ENCODE data around the gene FAM3C. TPM values are rescaled to one million over a fixed set of nuclear protein-coding genes. Genes with fewer than 3 reads are reported as not detected.
A peak's percentile ranks its signal among the peaks of the same experiment; 100 is the strongest.

FAM3C gene
- total and polyA plus RNA-seq, 4 donors = 16.5 to 32.3 (median 22.5) TPM

GRCh38 chr7:121339082-121339481 lies 57.0 kb downstream of the FAM3C start (continued):
- TF ChIP-seq, protein P1, sequence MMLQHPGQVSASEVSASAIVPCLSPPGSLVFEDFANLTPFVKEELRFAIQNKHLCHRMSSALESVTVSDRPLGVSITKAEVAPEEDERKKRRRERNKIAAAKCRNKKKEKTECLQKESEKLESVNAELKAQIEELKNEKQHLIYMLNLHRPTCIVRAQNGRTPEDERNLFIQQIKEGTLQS (IDR thresholded peaks at IDR 0.05) = no peak
- TF ChIP-seq RXRA (IDR thresholded peaks at IDR 0.05) (no peak), RAD21 (IDR thresholded peaks at IDR 0.05) (no peak), GABPA (IDR thresholded peaks at IDR 0.05 in 1 of 2, conservative IDR thresholded peaks at IDR 0.05 in 1 of 2) (no peak)
- TF ChIP-seq, protein P2, sequence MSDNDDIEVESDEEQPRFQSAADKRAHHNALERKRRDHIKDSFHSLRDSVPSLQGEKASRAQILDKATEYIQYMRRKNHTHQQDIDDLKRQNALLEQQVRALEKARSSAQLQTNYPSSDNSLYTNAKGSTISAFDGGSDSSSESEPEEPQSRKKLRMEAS (IDR thresholded peaks at IDR 0.05) = no peak
- TF ChIP-seq, protein P3, sequence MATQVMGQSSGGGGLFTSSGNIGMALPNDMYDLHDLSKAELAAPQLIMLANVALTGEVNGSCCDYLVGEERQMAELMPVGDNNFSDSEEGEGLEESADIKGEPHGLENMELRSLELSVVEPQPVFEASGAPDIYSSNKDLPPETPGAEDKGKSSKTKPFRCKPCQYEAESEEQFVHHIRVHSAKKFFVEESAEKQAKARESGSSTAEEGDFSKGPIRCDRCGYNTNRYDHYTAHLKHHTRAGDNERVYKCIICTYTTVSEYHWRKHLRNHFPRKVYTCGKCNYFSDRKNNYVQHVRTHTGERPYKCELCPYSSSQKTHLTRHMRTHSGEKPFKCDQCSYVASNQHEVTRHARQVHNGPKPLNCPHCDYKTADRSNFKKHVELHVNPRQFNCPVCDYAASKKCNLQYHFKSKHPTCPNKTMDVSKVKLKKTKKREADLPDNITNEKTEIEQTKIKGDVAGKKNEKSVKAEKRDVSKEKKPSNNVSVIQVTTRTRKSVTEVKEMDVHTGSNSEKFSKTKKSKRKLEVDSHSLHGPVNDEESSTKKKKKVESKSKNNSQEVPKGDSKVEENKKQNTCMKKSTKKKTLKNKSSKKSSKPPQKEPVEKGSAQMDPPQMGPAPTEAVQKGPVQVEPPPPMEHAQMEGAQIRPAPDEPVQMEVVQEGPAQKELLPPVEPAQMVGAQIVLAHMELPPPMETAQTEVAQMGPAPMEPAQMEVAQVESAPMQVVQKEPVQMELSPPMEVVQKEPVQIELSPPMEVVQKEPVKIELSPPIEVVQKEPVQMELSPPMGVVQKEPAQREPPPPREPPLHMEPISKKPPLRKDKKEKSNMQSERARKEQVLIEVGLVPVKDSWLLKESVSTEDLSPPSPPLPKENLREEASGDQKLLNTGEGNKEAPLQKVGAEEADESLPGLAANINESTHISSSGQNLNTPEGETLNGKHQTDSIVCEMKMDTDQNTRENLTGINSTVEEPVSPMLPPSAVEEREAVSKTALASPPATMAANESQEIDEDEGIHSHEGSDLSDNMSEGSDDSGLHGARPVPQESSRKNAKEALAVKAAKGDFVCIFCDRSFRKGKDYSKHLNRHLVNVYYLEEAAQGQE (IDR thresholded peaks at IDR 0.05) = no peak

DNA sequence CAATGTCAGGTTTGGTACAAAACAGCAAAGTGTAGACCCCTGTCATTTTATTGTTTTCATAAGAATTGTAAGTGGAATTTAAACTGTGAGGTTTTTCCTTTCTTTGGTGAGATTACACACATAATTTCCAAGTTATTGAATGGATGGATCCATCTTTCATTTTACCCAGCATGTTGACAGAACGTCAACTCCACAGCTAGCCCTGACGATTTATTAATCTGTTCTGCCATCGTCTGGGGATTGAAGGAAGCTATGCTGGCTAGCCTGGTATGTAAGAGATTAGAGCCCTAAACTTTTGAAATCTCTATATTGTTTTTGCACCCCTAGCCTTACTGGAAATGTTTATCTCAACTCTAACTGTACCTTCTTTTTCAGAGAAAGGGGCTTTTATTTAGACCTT lies 58.7 kb downstream of the FAM3C start:
- Histone ChIP-seq H3K9ac (ENCODE audit: low read depth in 1 of 2, low read length in 2 of 2) (no peak overlapping the region), H3K36me3 (ENCODE audit: control insufficient read depth in 4 of 4, insufficient read depth in 3 of 4, low read depth in 1 of 4, low read length in 3 of 4) (peaks cover 0 to 1% (median 0%) of the 10 kb centered on the region in 4 donors), H3K27me3 (ENCODE audit: control insufficient read depth in 4 of 4, insufficient read depth in 4 of 4, low read length in 3 of 4) (peaks cover 0 to 7% (median 0%) of the 10 kb centered on the region in 4 donors), H3K9me3 (ENCODE audit: control insufficient read depth in 4 of 4, low read length in 3 of 4) (no peaks in the 10 kb centered on the region), H3K4me3 (ENCODE audit: low read depth in 1 of 3, low read length in 3 of 3) (no peak overlapping the region), H3K4me1 (ENCODE audit: control insufficient read depth in 4 of 4, insufficient read depth in 4 of 4, low read length in 3 of 4) (peaks cover 0 to 2% (median under 1%) of the 10 kb centered on the region in 4 donors), H3K27ac (ENCODE audit: low read depth in 1 of 2, low read length in 2 of 2) (no peak overlapping the region)
- 15% methylated on average over 3 of the region's 3 CpGs for whole genome bisulfite sequencing
- TF ChIP-seq, protein P4, sequence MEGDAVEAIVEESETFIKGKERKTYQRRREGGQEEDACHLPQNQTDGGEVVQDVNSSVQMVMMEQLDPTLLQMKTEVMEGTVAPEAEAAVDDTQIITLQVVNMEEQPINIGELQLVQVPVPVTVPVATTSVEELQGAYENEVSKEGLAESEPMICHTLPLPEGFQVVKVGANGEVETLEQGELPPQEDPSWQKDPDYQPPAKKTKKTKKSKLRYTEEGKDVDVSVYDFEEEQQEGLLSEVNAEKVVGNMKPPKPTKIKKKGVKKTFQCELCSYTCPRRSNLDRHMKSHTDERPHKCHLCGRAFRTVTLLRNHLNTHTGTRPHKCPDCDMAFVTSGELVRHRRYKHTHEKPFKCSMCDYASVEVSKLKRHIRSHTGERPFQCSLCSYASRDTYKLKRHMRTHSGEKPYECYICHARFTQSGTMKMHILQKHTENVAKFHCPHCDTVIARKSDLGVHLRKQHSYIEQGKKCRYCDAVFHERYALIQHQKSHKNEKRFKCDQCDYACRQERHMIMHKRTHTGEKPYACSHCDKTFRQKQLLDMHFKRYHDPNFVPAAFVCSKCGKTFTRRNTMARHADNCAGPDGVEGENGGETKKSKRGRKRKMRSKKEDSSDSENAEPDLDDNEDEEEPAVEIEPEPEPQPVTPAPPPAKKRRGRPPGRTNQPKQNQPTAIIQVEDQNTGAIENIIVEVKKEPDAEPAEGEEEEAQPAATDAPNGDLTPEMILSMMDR (IDR thresholded peaks at IDR 0.05; ENCODE audit: low read depth, low read length, missing input control) = peak; percentile 25
- TF ChIP-seq FOXA2 (IDR thresholded peaks at IDR 0.05) = no peak
- peak; percentile 66 to 73 for TF ChIP-seq RAD21 (IDR thresholded peaks at IDR 0.05)
- DNase-seq (ENCODE audit: low spot score) = no peak

DNA sequence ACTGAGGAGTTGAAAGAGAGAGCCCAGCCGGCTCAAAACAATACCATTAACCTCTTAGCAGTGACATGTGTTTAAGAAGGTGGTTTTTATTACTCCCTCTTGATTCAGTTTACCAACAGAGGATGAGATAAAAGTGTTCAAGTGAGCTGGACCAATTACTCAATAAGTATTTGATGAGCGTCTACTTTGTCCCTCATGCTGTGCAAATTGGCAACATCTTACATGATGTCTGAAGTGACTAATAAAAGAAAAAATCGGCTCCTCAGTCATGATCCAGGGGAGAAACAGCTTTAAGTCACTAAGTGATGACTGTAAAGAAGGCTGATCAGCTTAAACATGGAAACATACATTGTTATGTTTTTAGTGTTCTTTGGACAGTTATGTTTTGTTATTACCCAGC lies 59.5 kb downstream of the FAM3C start:
- H3K27ac ChIP-seq (ENCODE audit: low read depth in 1 of 2, low read length in 2 of 2) = no peak overlapping the region
- H3K4me1 ChIP-seq (ENCODE audit: control insufficient read depth in 4 of 4, insufficient read depth in 4 of 4, low read length in 3 of 4) = no peaks in the 10 kb centered on the region
- peaks cover 0 to 7% (median 2%) of the 10 kb centered on the region in 4 donors for H3K27me3 ChIP-seq (ENCODE audit: control insufficient read depth in 4 of 4, insufficient read depth in 4 of 4, low read length in 3 of 4)
- 66% methylated on average over 3 of the region's 3 CpGs for WGBS
- TF ChIP-seq GABPA (IDR thresholded peaks at IDR 0.05 in 1 of 2, conservative IDR thresholded peaks at IDR 0.05 in 1 of 2) = no peak
- TF ChIP-seq RXRA (IDR thresholded peaks at IDR 0.05) = no peak
- TF ChIP-seq, protein P5, sequence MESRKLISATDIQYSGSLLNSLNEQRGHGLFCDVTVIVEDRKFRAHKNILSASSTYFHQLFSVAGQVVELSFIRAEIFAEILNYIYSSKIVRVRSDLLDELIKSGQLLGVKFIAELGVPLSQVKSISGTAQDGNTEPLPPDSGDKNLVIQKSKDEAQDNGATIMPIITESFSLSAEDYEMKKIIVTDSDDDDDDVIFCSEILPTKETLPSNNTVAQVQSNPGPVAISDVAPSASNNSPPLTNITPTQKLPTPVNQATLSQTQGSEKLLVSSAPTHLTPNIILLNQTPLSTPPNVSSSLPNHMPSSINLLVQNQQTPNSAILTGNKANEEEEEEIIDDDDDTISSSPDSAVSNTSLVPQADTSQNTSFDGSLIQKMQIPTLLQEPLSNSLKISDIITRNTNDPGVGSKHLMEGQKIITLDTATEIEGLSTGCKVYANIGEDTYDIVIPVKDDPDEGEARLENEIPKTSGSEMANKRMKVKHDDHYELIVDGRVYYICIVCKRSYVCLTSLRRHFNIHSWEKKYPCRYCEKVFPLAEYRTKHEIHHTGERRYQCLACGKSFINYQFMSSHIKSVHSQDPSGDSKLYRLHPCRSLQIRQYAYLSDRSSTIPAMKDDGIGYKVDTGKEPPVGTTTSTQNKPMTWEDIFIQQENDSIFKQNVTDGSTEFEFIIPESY (IDR thresholded peaks at IDR 0.05) = no peak
- H3K9ac ChIP-seq (ENCODE audit: low read depth in 1 of 2, low read length in 2 of 2) = no peak overlapping the region
- no peaks in the 10 kb centered on the region for H3K36me3 ChIP-seq (ENCODE audit: control insufficient read depth in 4 of 4, insufficient read depth in 3 of 4, low read depth in 1 of 4, low read length in 3 of 4)
- H3K9me3 ChIP-seq (ENCODE audit: control insufficient read depth in 4 of 4, low read length in 3 of 4) = no peaks in the 10 kb centered on the region
- H3K4me3 ChIP-seq (ENCODE audit: low read depth in 1 of 3, low read length in 3 of 3) = no peak overlapping the region
- DNase-seq (ENCODE audit: low spot score) = no peak
